ENCODE results near the gene POLR3GL.

Gene POLR3GL

GRCh38 chr1:145922266-145922665, 42.2 kb upstream of the POLR3GL start:
- no peak for TF ChIP-seq EGR1 (IDR thresholded peaks at IDR 0.05)
- TF ChIP-seq ZBTB7A (IDR thresholded peaks at IDR 0.05; ENCODE audit: low read depth) = no peak

DNA sequence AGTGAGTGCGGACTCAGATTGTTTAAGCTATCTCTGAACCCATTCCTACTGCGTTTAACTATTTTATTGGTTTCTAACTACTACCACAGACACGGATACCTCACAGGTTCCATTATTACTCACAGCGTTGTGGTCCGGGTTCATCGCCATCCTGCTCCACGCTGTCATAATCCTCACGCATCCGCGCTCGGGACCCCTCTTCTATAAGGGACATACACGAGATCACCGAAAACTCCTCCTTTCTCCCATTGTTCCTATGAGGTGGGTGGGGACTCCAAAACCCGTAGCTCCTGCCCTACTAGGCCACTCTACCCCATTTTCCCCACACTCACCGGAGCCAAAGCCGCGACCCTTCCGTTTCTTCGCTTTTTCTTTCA, 37.8 kb upstream of the POLR3GL start:
- no peak for TF ChIP-seq RAD21 (IDR thresholded peaks at IDR 0.05; ENCODE audit: low read depth)
- no peak for TF ChIP-seq NFIC (IDR thresholded peaks at IDR 0.05)
- TF ChIP-seq CREB1 (IDR thresholded peaks at IDR 0.05; ENCODE audit: low read depth) = no peak
- TF ChIP-seq EGR1 (IDR thresholded peaks at IDR 0.05) = no peak
- no peak for TF ChIP-seq EP300 (IDR thresholded peaks at IDR 0.05; ENCODE audit: borderline replicate concordance)
- no peak for TF ChIP-seq ZBTB7A (IDR thresholded peaks at IDR 0.05; ENCODE audit: low read depth)
- TF ChIP-seq YY1 (IDR thresholded peaks at IDR 0.05; ENCODE audit: low read depth) = no peak
- TF ChIP-seq, protein P1, sequence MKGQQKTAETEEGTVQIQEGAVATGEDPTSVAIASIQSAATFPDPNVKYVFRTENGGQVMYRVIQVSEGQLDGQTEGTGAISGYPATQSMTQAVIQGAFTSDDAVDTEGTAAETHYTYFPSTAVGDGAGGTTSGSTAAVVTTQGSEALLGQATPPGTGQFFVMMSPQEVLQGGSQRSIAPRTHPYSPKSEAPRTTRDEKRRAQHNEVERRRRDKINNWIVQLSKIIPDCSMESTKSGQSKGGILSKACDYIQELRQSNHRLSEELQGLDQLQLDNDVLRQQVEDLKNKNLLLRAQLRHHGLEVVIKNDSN (IDR thresholded peaks at IDR 0.05) = no peak
- TF ChIP-seq, protein P2, sequence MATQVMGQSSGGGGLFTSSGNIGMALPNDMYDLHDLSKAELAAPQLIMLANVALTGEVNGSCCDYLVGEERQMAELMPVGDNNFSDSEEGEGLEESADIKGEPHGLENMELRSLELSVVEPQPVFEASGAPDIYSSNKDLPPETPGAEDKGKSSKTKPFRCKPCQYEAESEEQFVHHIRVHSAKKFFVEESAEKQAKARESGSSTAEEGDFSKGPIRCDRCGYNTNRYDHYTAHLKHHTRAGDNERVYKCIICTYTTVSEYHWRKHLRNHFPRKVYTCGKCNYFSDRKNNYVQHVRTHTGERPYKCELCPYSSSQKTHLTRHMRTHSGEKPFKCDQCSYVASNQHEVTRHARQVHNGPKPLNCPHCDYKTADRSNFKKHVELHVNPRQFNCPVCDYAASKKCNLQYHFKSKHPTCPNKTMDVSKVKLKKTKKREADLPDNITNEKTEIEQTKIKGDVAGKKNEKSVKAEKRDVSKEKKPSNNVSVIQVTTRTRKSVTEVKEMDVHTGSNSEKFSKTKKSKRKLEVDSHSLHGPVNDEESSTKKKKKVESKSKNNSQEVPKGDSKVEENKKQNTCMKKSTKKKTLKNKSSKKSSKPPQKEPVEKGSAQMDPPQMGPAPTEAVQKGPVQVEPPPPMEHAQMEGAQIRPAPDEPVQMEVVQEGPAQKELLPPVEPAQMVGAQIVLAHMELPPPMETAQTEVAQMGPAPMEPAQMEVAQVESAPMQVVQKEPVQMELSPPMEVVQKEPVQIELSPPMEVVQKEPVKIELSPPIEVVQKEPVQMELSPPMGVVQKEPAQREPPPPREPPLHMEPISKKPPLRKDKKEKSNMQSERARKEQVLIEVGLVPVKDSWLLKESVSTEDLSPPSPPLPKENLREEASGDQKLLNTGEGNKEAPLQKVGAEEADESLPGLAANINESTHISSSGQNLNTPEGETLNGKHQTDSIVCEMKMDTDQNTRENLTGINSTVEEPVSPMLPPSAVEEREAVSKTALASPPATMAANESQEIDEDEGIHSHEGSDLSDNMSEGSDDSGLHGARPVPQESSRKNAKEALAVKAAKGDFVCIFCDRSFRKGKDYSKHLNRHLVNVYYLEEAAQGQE (IDR thresholded peaks at IDR 0.05; ENCODE audit: low read depth) = no peak
- no peak for TF ChIP-seq MAX (IDR thresholded peaks at IDR 0.05)
- no peak for TF ChIP-seq TAF1 (IDR thresholded peaks at IDR 0.05; ENCODE audit: low read depth)

DNA sequence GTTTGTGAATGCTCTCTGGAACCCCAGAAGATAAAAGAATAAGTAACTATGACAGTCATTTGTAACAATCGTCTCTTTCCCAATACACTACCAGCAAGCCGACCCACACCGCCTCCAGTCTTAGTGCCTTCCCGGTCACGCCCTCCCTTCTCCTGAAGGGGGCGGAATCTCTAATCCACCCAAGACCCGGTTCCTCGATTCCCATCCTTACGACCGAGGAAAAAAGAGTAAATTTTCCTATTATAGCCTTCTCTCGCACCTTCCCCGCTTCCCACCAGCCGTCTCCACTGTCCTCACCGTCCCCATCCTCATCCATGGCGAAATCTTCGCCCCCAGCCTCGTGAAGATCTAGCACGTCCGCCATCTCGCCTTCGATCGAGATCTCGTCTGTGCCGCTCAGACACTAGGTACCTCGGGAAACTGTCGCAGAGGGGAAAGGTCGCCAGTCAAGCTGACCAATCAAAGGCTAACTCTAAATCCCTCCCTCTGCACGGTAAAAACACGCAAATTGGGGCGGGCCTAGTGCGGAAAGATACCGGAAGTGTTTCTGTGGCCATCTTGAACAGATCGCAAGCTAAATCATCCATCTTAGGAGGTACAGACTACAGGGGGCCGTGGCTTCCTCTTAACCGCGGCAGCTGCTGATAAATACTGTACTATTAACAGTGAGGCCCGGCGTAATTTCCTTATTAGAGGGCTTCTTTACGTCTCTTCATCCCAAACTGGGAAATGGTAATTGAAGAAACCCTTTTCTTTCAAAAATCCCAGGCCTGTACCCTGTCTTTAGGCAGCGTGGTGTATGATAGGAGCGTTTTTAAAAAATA, 37.2 kb upstream of the POLR3GL start, which contains the start of gene RBM8A:
RBM8A (minus strand) TSS at position 422 of the 824 bp plus-strand sequence; CDS start at position 364, 58 bp downstream.
- TF ChIP-seq TAF1 (IDR thresholded peaks at IDR 0.05; ENCODE audit: low read depth) = peak; percentile 65
- TF ChIP-seq YY1 (IDR thresholded peaks at IDR 0.05; ENCODE audit: low read depth) = peak; percentile 95
- TF ChIP-seq EGR1 (IDR thresholded peaks at IDR 0.05) = peak; percentile 66; the same call in 1 of the 2 replicates
- TF ChIP-seq, protein P1 (IDR thresholded peaks at IDR 0.05) = no peak
- peak; percentile 85 for TF ChIP-seq TEAD4 (IDR thresholded peaks at IDR 0.05)
- peak; percentile 81 for TF ChIP-seq CREB1 (IDR thresholded peaks at IDR 0.05; ENCODE audit: low read depth)
- TF ChIP-seq RAD21 (IDR thresholded peaks at IDR 0.05; ENCODE audit: low read depth) = no peak; the same call in 1 of the 2 replicates
- TF ChIP-seq MAX (IDR thresholded peaks at IDR 0.05) = peak; percentile 85
- peak; percentile 51 for TF ChIP-seq TCF12 (IDR thresholded peaks at IDR 0.05; ENCODE audit: low read depth)

DNA sequence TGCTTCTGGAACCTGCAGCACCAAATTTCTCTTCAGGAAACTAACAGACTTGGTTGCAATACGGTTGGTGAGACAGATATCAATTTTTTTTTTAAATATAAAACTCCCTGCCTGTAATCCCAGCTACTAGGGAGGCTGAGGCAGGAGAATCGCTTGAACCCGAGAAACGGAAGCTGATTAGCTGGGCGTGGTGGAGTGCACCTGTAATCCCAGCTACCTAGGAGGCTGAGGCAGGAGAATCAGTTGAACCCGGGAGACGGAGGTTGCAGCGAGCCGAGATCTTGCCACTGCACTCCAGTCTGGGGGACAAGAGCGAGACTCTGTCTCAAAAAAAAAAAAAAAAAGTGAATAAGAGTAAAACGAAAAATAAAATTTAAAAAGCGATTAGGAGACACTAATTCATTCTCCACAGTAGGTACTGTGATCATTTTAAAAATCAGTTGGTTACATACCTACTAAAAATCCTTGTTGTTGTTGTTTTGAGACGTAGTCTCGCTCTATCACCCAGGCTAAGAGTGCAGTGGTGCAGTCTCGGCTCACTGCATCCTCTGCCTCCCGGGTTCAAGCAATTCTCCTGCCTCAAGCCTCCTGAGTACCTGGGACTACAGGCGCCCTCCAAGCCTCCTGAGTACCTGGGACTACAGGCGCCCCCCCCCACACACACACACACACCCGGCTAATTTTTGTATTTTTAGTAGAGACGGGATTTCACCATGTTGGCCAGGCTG, 36.4 kb upstream of the POLR3GL start:
- no peak for TF ChIP-seq EGR1 (IDR thresholded peaks at IDR 0.05)
- no peak for TF ChIP-seq YY1 (IDR thresholded peaks at IDR 0.05; ENCODE audit: low read depth)
- no peak for TF ChIP-seq CEBPB (IDR thresholded peaks at IDR 0.05)
- TF ChIP-seq, protein P1 (IDR thresholded peaks at IDR 0.05) = no peak
- no peak for TF ChIP-seq TAF1 (IDR thresholded peaks at IDR 0.05; ENCODE audit: low read depth)
- no peak for TF ChIP-seq EP300 (IDR thresholded peaks at IDR 0.05; ENCODE audit: borderline replicate concordance)
- no peak for TF ChIP-seq MAX (IDR thresholded peaks at IDR 0.05)
- no peak for TF ChIP-seq TEAD4 (IDR thresholded peaks at IDR 0.05)
- no peak for TF ChIP-seq CREB1 (IDR thresholded peaks at IDR 0.05; ENCODE audit: low read depth)
- TF ChIP-seq, protein P2 (IDR thresholded peaks at IDR 0.05; ENCODE audit: low read depth) = no peak
- no peak for TF ChIP-seq FOXM1 (IDR thresholded peaks at IDR 0.05; ENCODE audit: borderline replicate concordance, low read depth)
- TF ChIP-seq NFIC (IDR thresholded peaks at IDR 0.05) = no peak
- no peak for TF ChIP-seq ZBTB7A (IDR thresholded peaks at IDR 0.05; ENCODE audit: low read depth)
- TF ChIP-seq RAD21 (IDR thresholded peaks at IDR 0.05; ENCODE audit: low read depth) = no peak
- no peak for TF ChIP-seq TCF12 (IDR thresholded peaks at IDR 0.05; ENCODE audit: low read depth)

DNA sequence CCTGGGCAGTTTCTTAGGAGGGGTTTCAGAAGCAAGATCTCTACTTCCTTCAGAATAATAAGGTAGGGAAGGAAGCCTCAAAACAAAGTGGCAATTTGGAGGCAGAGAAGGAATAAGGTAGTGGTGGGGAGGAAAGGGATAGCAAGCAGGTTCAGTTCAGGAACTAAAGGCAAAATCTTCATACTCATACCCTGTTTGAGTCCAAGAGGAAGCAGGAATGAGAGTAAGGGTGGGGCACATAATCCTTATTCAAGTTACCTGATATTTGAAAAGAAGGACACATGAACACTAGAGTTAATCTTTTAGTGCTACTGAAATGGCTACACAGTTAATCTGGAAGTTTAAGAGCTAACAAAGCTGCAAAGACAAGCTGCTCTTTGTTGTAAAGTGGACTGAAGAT, 28.8 kb upstream of the POLR3GL start:
- TF ChIP-seq RAD21 (IDR thresholded peaks at IDR 0.05; ENCODE audit: low read depth) = no peak
- no peak for TF ChIP-seq YY1 (IDR thresholded peaks at IDR 0.05; ENCODE audit: low read depth)
- TF ChIP-seq EGR1 (IDR thresholded peaks at IDR 0.05) = no peak
- no peak for TF ChIP-seq TCF12 (IDR thresholded peaks at IDR 0.05; ENCODE audit: low read depth)
- TF ChIP-seq ZBTB7A (IDR thresholded peaks at IDR 0.05; ENCODE audit: low read depth) = no peak
- no peak for TF ChIP-seq CREB1 (IDR thresholded peaks at IDR 0.05; ENCODE audit: low read depth)
- TF ChIP-seq TAF1 (IDR thresholded peaks at IDR 0.05; ENCODE audit: low read depth) = no peak
- no peak for TF ChIP-seq TEAD4 (IDR thresholded peaks at IDR 0.05)
- TF ChIP-seq EP300 (IDR thresholded peaks at IDR 0.05; ENCODE audit: borderline replicate concordance) = no peak
- TF ChIP-seq NFIC (IDR thresholded peaks at IDR 0.05) = no peak
- TF ChIP-seq FOXM1 (IDR thresholded peaks at IDR 0.05; ENCODE audit: borderline replicate concordance, low read depth) = no peak
- TF ChIP-seq, protein P1 (IDR thresholded peaks at IDR 0.05) = no peak
- TF ChIP-seq, protein P2 (IDR thresholded peaks at IDR 0.05; ENCODE audit: low read depth) = no peak
- no peak for TF ChIP-seq CEBPB (IDR thresholded peaks at IDR 0.05)
- TF ChIP-seq MAX (IDR thresholded peaks at IDR 0.05) = no peak
